Measurements from ENCODE around the gene PNPT1.

GRCh38 chr2:55712477-55713060, 18.9 kb upstream of the PNPT1 start:
- TF ChIP-seq ZNF76 (CRISPR knock-in tag; IDR thresholded peaks at IDR 0.05; ENCODE audit: borderline replicate concordance) (no peak), E2F4 (CRISPR knock-in tag; IDR thresholded peaks at IDR 0.05; ENCODE audit: low read depth) (no peak)
- TF ChIP-seq, protein P1, sequence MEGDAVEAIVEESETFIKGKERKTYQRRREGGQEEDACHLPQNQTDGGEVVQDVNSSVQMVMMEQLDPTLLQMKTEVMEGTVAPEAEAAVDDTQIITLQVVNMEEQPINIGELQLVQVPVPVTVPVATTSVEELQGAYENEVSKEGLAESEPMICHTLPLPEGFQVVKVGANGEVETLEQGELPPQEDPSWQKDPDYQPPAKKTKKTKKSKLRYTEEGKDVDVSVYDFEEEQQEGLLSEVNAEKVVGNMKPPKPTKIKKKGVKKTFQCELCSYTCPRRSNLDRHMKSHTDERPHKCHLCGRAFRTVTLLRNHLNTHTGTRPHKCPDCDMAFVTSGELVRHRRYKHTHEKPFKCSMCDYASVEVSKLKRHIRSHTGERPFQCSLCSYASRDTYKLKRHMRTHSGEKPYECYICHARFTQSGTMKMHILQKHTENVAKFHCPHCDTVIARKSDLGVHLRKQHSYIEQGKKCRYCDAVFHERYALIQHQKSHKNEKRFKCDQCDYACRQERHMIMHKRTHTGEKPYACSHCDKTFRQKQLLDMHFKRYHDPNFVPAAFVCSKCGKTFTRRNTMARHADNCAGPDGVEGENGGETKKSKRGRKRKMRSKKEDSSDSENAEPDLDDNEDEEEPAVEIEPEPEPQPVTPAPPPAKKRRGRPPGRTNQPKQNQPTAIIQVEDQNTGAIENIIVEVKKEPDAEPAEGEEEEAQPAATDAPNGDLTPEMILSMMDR (IDR thresholded peaks at IDR 0.05 in 2 of 3, conservative IDR thresholded peaks at IDR 0.05 in 1 of 3; ENCODE audit: insufficient read depth in 2 of 3, low read depth in 1 of 3, low read length in 3 of 3), result no peak

All from K562 (cell line).